B cell (primary cell): ENCODE data around the gene PSMD3. TPM values are rescaled to one million over a fixed set of nuclear protein-coding genes. Genes with fewer than 3 reads are reported as not detected.

Experiments
- ATAC-seq: fragments of 200-7000 bp; cut with Tn5 transposase; one replicate; pipeline ENCODE4 v1.10.0; 2021; ENCODE audit warnings: low read depth, mild to moderate bottlenecking, moderate number of reproducible peaks, moderate library complexity
- CTCF ChIA-PET: fragments of 350-600 bp; sonication (Branson Sonifier 250); formaldehyde crosslinking; loops from one replicate; lab custom pipeline; 2021; ENCODE audit warnings: antibody characterized with exemption, inconsistent platforms; lab: Charles Lee
- POLR2A ChIA-PET: fragments of 350-600 bp; sonication (Branson Sonifier 250); formaldehyde crosslinking; loops from one replicate; lab custom pipeline; 2021; ENCODE audit warnings: antibody characterized with exemption; lab: Charles Lee
- DNase-seq: peaks from one replicate; pipeline ENCODE4 v3.0.0; 2013
- H2AFZ ChIP-seq: 2 replicates; pipeline ENCODE4 v1.6.1; 2012; ENCODE audit warnings: mild to moderate bottlenecking, low read depth, low read length; ENCODE audit not compliant: insufficient read depth, poor library complexity, severe bottlenecking
- H3K27ac ChIP-seq, 2 donors: 1 replicate in 1 of 2; 2 replicates in 1 of 2; pipeline ENCODE4 v1.5.1; 2012 to 2013; ENCODE audit warnings: low read length in 2 of 2, mild to moderate bottlenecking in 2 of 2, moderate library complexity in 1 of 2
- H3K27me3 ChIP-seq, 4 experiments: fragments of 200-600 bp in 1 of 4; sonication (generic) in 1 of 4; replicated peaks in 1 of 4; 1 replicate in 2 of 4; 2 replicates in 2 of 4; pipeline versions ENCODE4 v1.6.1 to v1.7.0; 2013 to 2016; ENCODE audit warnings: low read length in 3 of 4, mild to moderate bottlenecking in 2 of 4, mixed read lengths in 1 of 4, moderate library complexity in 1 of 4; ENCODE audit not compliant: insufficient read depth in 4 of 4, control insufficient read depth in 3 of 4; ENCODE audit errors: control extremely low read depth in 1 of 4
- H3K36me3 ChIP-seq, 2 experiments: replicated peaks in 1 of 2; 1 replicate in 1 of 2; 2 replicates in 1 of 2; pipeline versions ENCODE4 v1.6.1 to v1.7.1; 2013; ENCODE audit warnings: low read length in 1 of 2; ENCODE audit not compliant: insufficient read depth in 2 of 2, control insufficient read depth in 1 of 2; ENCODE audit errors: control extremely low read depth in 1 of 2, extremely low read depth in 1 of 2
- H3K4me1 ChIP-seq, 2 donors: fragments of 200-600 bp in 1 of 2; sonication (generic) in 1 of 2; 1 replicate in 1 of 2; 2 replicates in 1 of 2; pipeline versions ENCODE4 v1.5.1 to v1.6.1; 2013 to 2017; ENCODE audit warnings: low read length in 2 of 2; ENCODE audit not compliant: control insufficient read depth in 2 of 2, insufficient read depth in 2 of 2
- H3K4me2 ChIP-seq: replicated peaks from 2 replicates; pipeline ENCODE3; 2012; ENCODE audit warnings: mild to moderate bottlenecking, low read depth, low read length; ENCODE audit not compliant: poor library complexity, severe bottlenecking
- H3K4me3 ChIP-seq, 5 experiments: fragments of 200-600 bp in 1 of 5; sonication (generic) in 1 of 5; 1 replicate in 3 of 5; 2 replicates in 2 of 5; pipeline versions ENCODE4 v1.5.1 to v1.7.0; 2011 to 2016; ENCODE audit warnings: low read length in 4 of 5, mild to moderate bottlenecking in 4 of 5, low read depth in 2 of 5, control low read depth in 1 of 5, moderate library complexity in 1 of 5; ENCODE audit not compliant: insufficient read depth in 1 of 5; ENCODE audit errors: control extremely low read depth in 1 of 5, extremely low read depth in 1 of 5
- H3K79me2 ChIP-seq: fragments of 200-600 bp; sonication (generic); one replicate; pipeline ENCODE4 v1.6.0; 2016; ENCODE audit warnings: low read length; ENCODE audit not compliant: control insufficient read depth, insufficient read depth
- H3K9ac ChIP-seq: fragments of 200-600 bp; sonication (generic); 2 replicates; pipeline ENCODE4 v1.6.1; 2017; ENCODE audit warnings: mild to moderate bottlenecking, low read length, moderate library complexity
- H3K9me3 ChIP-seq, 3 donors: one replicate each; pipeline versions ENCODE4 v1.6.1 to v1.7.1; 2013; ENCODE audit warnings: low read length in 2 of 3; ENCODE audit not compliant: control insufficient read depth in 2 of 3, insufficient read depth in 1 of 3; ENCODE audit errors: control extremely low read depth in 1 of 3
- H4K20me1 ChIP-seq: 2 replicates; pipeline ENCODE4 v1.6.0; 2012; ENCODE audit warnings: mild to moderate bottlenecking, low read length; ENCODE audit not compliant: insufficient read depth, control insufficient read depth, poor library complexity, severe bottlenecking
- H3K27ac Mint-ChIP-seq: one replicate; pipeline ENCODE4 v1.8.0; 2021; ENCODE audit warnings: mixed read lengths
- H3K27me3 Mint-ChIP-seq: one replicate; pipeline ENCODE4 v1.8.0; 2021; ENCODE audit warnings: mixed read lengths
- H3K4me1 Mint-ChIP-seq: one replicate; pipeline ENCODE4 v1.8.0; 2021; ENCODE audit warnings: mixed read lengths
- H3K4me3 Mint-ChIP-seq: one replicate; pipeline ENCODE4 v1.8.0; 2021; ENCODE audit warnings: mixed read lengths
- H3K9me3 Mint-ChIP-seq: one replicate; pipeline ENCODE4 v1.8.0; 2022; ENCODE audit warnings: mixed read lengths; ENCODE audit not compliant: insufficient read depth
- EZH2 ChIP-seq: IDR thresholded peaks from 2 replicates; pipeline ENCODE4 v1.6.1; 2012; ENCODE audit warnings: borderline replicate concordance, low read depth, mild to moderate bottlenecking, moderate library complexity, low read length; ENCODE audit not compliant: insufficient read depth, poor library complexity, severe bottlenecking
- WGBS: methylation state at CpG from one replicate; pipeline ENCODE4 v1.1.5; 2013; ENCODE audit warnings: missing lambda C conversion rate; ENCODE audit not compliant: insufficient coverage; 5-methylcytosine and 5-hydroxymethylcytosine counted together
- intact Hi-C: fragments of 100-400 bp; cut with micrococcal nuclease; formaldehyde crosslinking; loops from one replicate; pipeline ENCODE4 v1.10.0; 2022
- polyA plus RNA-seq: library from polyadenylated mRNA; depleted of rRNA; stranded (reverse); fragments of >200 nt; gene quantifications from 2 replicates; pipeline ENCODE4 v1.2.3, GENCODE V29; 2012
- total RNA-seq, 2 donors: library from RNA; stranded (reverse); fragments of 120-200 nt in 1 of 2; gene quantifications; 1 replicate in 1 of 2; 2 replicates in 1 of 2; pipeline versions ENCODE4 v1.2.3 to v1.2.4, GENCODE V29; 2013 to 2022
- TF ChIP-seq, protein P1 (sequence below): fragments of 200-600 bp; IDR thresholded peaks from one replicate; pipeline ENCODE4 v1.8.0; 2022; ENCODE audit warnings: antibody characterized with exemption, mild to moderate bottlenecking

PSMD3 gene
- total and polyA plus RNA-seq, 2 donors (not counting 1 experiment from before 2014, with no cell fraction given): 72.6 to 76.6 TPM

DNA sequence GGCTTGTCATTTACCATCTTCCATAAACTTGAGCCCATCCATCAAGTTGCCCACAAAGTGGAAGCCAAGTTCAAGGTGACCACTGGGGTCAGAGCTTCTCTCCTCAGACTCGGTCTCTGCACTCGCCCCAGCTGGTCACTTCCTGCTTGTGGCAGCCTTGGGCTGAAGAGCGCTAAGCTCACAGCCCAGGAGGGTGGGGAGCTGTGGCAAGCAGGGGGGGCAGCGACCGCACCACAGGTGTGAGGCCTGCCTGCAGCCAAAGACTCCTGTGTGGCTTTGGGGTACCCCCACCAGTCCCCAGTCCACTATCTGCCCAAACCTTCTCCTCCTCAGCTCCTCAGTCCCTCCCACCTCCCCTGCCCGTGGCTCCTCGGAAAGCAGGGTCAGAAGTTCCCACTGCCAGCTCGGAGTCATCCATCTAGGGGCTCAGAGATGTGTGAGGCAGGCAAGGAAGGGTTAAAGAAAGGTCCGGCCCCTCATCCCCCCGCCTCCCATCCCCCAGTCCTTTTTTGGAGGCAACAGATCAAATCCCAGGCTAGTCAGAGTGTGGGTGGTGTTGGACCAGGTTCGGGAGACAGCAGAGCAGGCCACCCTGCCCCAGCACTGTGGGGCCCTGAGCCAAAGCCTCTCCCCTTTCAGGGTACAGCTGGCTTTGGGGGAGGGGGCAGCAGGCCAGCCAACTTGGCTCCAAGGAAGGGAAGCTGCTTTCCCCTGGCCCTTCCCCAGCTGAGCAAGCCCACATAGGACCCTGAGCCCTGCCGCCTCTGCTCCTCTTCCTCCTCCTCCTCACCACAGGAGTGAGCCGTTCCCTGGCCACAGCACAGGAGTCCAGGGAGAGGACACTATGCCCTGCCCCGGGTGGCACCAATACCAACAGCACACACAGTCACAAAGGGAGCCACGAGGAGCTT, 37.9 kb downstream of the PSMD3 start:
- Histone ChIP-seq H4K20me1 (no peaks in the 10 kb centered on the region), H3K9me3 (no peaks in the 10 kb centered on the region), H3K4me1 (peaks cover 0 to 3% of the 10 kb centered on the region in 2 donors), H3K9ac (no peak overlapping the region), H3K79me2 (no peaks in the 10 kb centered on the region), H3K4me3 (no peak overlapping the region), H3K36me3 (peaks cover 0 to 46% of the 10 kb centered on the region in 2 experiments), H2AFZ (no peak overlapping the region), H3K4me2 (no peak overlapping the region), H3K27me3 (no peaks in the 10 kb centered on the region), H3K27ac (no peak overlapping the region)
- H3K4me3 Mint-ChIP-seq: no peak overlapping the region
- CTCF ChIA-PET: interaction anchor here (0.5 to 4.5 kb wide), 7 partner anchors 9 to 275 kb away, joined by 3 to 20 read pairs (median 4); no protein-coding TSS in a partner anchor
- POLR2A ChIA-PET: no interaction called here
- 86% methylated on average over 8 of the region's 15 CpGs for WGBS
- TF ChIP-seq, protein P1, sequence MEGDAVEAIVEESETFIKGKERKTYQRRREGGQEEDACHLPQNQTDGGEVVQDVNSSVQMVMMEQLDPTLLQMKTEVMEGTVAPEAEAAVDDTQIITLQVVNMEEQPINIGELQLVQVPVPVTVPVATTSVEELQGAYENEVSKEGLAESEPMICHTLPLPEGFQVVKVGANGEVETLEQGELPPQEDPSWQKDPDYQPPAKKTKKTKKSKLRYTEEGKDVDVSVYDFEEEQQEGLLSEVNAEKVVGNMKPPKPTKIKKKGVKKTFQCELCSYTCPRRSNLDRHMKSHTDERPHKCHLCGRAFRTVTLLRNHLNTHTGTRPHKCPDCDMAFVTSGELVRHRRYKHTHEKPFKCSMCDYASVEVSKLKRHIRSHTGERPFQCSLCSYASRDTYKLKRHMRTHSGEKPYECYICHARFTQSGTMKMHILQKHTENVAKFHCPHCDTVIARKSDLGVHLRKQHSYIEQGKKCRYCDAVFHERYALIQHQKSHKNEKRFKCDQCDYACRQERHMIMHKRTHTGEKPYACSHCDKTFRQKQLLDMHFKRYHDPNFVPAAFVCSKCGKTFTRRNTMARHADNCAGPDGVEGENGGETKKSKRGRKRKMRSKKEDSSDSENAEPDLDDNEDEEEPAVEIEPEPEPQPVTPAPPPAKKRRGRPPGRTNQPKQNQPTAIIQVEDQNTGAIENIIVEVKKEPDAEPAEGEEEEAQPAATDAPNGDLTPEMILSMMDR: no peak
- TF ChIP-seq EZH2: no peak
- H3K4me1 Mint-ChIP-seq: no peaks in the 10 kb centered on the region
- ATAC-seq (no peak), DNase-seq (no peak)
- H3K9me3 Mint-ChIP-seq: no peaks in the 10 kb centered on the region
- H3K27me3 Mint-ChIP-seq: no peaks in the 10 kb centered on the region
- intact Hi-C loops: no loop called here
- H3K27ac Mint-ChIP-seq: no peak overlapping the region
